Thyroid gland (tissue), 4 donors: Measurements from ENCODE around the gene RCAN2. TPM values are rescaled to one million over a fixed set of nuclear protein-coding genes. Genes with fewer than 3 reads are reported as not detected.
"Not testable (repeated sequence)": the region's sequence is repeated elsewhere in the genome, so short reads cannot be mapped to it uniquely, and the experiment has no call there.

ENCODE experiments used
- DNase-seq, 2 donors: peaks; one replicate each; pipeline ENCODE4 v3.0.0-alpha.2; 2019
- H3K27ac ChIP-seq, 3 donors: fragments of 200-600 bp; sonication (generic); 1 replicate in 2 of 3; 2 replicates in 1 of 3; pipeline ENCODE4 v1.5.1; 2016 to 2019; ENCODE audit warnings: mild to moderate bottlenecking in 1 of 3, moderate library complexity in 1 of 3
- H3K27me3 ChIP-seq: fragments of 200-600 bp; sonication (generic); one replicate; pipeline ENCODE4 v1.5.1; 2019
- H3K36me3 ChIP-seq, 2 donors: fragments of 200-600 bp; sonication (generic); one replicate each; pipeline ENCODE4 v1.5.1; 2016 to 2019
- H3K4me1 ChIP-seq, 2 donors: fragments of 200-600 bp; sonication (generic); one replicate each; pipeline ENCODE4 v1.5.1; 2017 to 2019
- H3K4me3 ChIP-seq, 3 donors: fragments of 200-600 bp; sonication (generic); replicated peaks in 1 of 3; 1 replicate in 2 of 3; 2 replicates in 1 of 3; pipeline ENCODE4 v1.5.1; 2016; ENCODE audit warnings: mild to moderate bottlenecking in 1 of 3
- H3K9me3 ChIP-seq: fragments of 200-600 bp; sonication (generic); one replicate; pipeline ENCODE4 v1.5.1; 2017
- CTCF ChIP-seq, 6 experiments: fragments of 200-600 bp in 3 of 6; fragments of 450-650 bp in 3 of 6; sonication (generic) in 3 of 6; IDR thresholded peaks; one replicate each; pipeline ENCODE4 v1.5.1; 2016 to 2019; ENCODE audit warnings: antibody characterized with exemption in 6 of 6, mild to moderate bottlenecking in 2 of 6, inconsistent platforms in 1 of 6, moderate library complexity in 1 of 6
- POLR2A ChIP-seq, 2 donors: fragments of 450-650 bp; IDR thresholded peaks; one replicate each; pipeline ENCODE4 v1.6.1; 2017; ENCODE audit warnings: antibody characterized with exemption in 2 of 2, mild to moderate bottlenecking in 2 of 2, moderate library complexity in 1 of 2
- WGBS, 2 donors: methylation state at CpG; one replicate each; pipeline ENCODE4 v1.1.5; 2017; 5-methylcytosine and 5-hydroxymethylcytosine counted together
- intact Hi-C: fragments of 100-400 bp; cut with DNase I; formaldehyde crosslinking; loops from one replicate; pipeline ENCODE4 v1.15.1; 2023
- total RNA-seq, 4 donors: library from RNA; depleted of rRNA; stranded (reverse); fragments of >200 nt; gene quantifications; one replicate each; pipeline ENCODE4 v1.2.3, GENCODE V29; 2016

The RCAN2 gene
- total RNA-seq, 4 donors from 2014 or later = 14.0 to 33.2 (median 23.3) TPM

GRCh38 chr6:46347669-46348068 lies 143.6 kb downstream of the RCAN2 start:
- no peak for DNase-seq
- 86 to 92% methylated on average over 3 of the region's 3 CpGs for WGBS, 2 donors
- Histone ChIP-seq H3K27ac (no peak overlapping the region), H3K9me3 (no peaks in the 10 kb centered on the region), H3K27me3 (no peaks in the 10 kb centered on the region), H3K36me3 (no peaks in the 10 kb centered on the region), H3K4me1 (no peaks in the 10 kb centered on the region), H3K4me3 (no peak overlapping the region)
- intact Hi-C loops = no loop called here
- no peak for TF ChIP-seq CTCF (IDR thresholded peaks at IDR 0.05)

GRCh38 chr6:46340246-46340645 lies 151.0 kb downstream of the RCAN2 start:
- Histone ChIP-seq H3K36me3 (no peaks in the 10 kb centered on the region), H3K27ac (no peak overlapping the region), H3K4me1 (no peaks in the 10 kb centered on the region), H3K9me3 (no peaks in the 10 kb centered on the region), H3K27me3 (no peaks in the 10 kb centered on the region), H3K4me3 (no peak overlapping the region)
- DNase-seq = no peak
- intact Hi-C loops = no loop called here
- WGBS, 2 donors = 90 to 95% methylated on average over 2 of the region's 2 CpGs
- TF ChIP-seq POLR2A (IDR thresholded peaks at IDR 0.05) (no peak), CTCF (IDR thresholded peaks at IDR 0.05) (no peak)

- H3K27me3 ChIP-seq = no peaks in the 10 kb centered on the region
- H3K4me1 ChIP-seq = no peaks in the 10 kb centered on the region
- WGBS, 2 donors = 88 to 97% methylated on average over 2 of the region's 2 CpGs
- H3K36me3 ChIP-seq = no peaks in the 10 kb centered on the region
- TF ChIP-seq CTCF (IDR thresholded peaks at IDR 0.05) (no peak), POLR2A (IDR thresholded peaks at IDR 0.05) (no peak)
- intact Hi-C loops = no loop called here
- no peak overlapping the region for H3K4me3 ChIP-seq
- DNase-seq = no peak
- no peak overlapping the region for H3K27ac ChIP-seq
- no peaks in the 10 kb centered on the region for H3K9me3 ChIP-seq
Measured at GRCh38 chr6:46338131-46338530, 153.1 kb downstream of the RCAN2 start.

- DNase-seq = no peak
- no peaks in the 10 kb centered on the region for H3K36me3 ChIP-seq
Measured at GRCh38 chr6:46334442-46334841, 156.8 kb downstream of the RCAN2 start.

GRCh38 chr6:46333481-46333880 lies 157.8 kb downstream of the RCAN2 start:
- Histone ChIP-seq H3K27ac (no peak overlapping the region), H3K4me1 (no peaks in the 10 kb centered on the region), H3K9me3 (no peaks in the 10 kb centered on the region), H3K4me3 (no peak overlapping the region), H3K36me3 (no peaks in the 10 kb centered on the region), H3K27me3 (no peaks in the 10 kb centered on the region)
- no peak for DNase-seq
- TF ChIP-seq POLR2A (IDR thresholded peaks at IDR 0.05) (no peak), CTCF (IDR thresholded peaks at IDR 0.05) (no peak)
- 96 to 100% methylated on average over 1 of the region's 1 CpG for WGBS, 2 donors
- intact Hi-C loops = no loop called here

More at GRCh38 chr6:46334442-46334841, 156.8 kb downstream of the RCAN2 start:
- no peak overlapping the region for H3K27ac ChIP-seq
- no peak overlapping the region for H3K4me3 ChIP-seq
- WGBS, 2 donors = 99 to 100% methylated on average over 3 of the region's 3 CpGs
- no peaks in the 10 kb centered on the region for H3K27me3 ChIP-seq
- intact Hi-C loops = no loop called here
- TF ChIP-seq CTCF (IDR thresholded peaks at IDR 0.05) (no peak), POLR2A (IDR thresholded peaks at IDR 0.05) (no peak)
- no peaks in the 10 kb centered on the region for H3K9me3 ChIP-seq
- no peaks in the 10 kb centered on the region for H3K4me1 ChIP-seq

GRCh38 chr6:46332448-46332847 lies 158.8 kb downstream of the RCAN2 start:
- H3K4me1 ChIP-seq, H3K9me3 ChIP-seq, DNase-seq, H3K27ac ChIP-seq, H3K36me3 ChIP-seq, H3K4me3 ChIP-seq, intact Hi-C loops, H3K27me3 ChIP-seq: not testable (repeated sequence)
